HEK293 (cell line): ENCODE data around the gene PLEKHA6.

Experiments
- CTCF ChIA-PET: fragments of 350-600 bp; formaldehyde crosslinking; extraction: SDS; loops from one replicate; lab custom pipeline; 2021; ENCODE audit warnings: antibody characterized with exemption; lab: Yijun Ruan, JAX
- POLR2A ChIA-PET: fragments of 300-600 bp; formaldehyde crosslinking; extraction: SDS; loops from one replicate; lab custom pipeline; 2020; ENCODE audit warnings: antibody characterized with exemption, inconsistent platforms; lab: Yijun Ruan, JAX
- H3K27ac ChIP-seq: fragments of 200-500 bp; sonication (Bioruptor generic); 2 replicates; pipeline ENCODE4 v1.5.1; 2014; ENCODE audit warnings: low read depth, low read length, control low read depth, inconsistent platforms; ENCODE audit errors: extremely low read depth
- H3K36me3 ChIP-seq, 2 experiments: fragments of 200-500 bp in 1 of 2; sonication (Bioruptor generic) in 1 of 2; 1 replicate in 1 of 2; 2 replicates in 1 of 2; pipeline ENCODE4 v1.5.1; 2014 to 2017; ENCODE audit warnings: inconsistent platforms in 2 of 2, low read length in 2 of 2; ENCODE audit not compliant: control insufficient read depth in 2 of 2, insufficient read depth in 1 of 2
- H3K4me1 ChIP-seq: fragments of 200-500 bp; sonication (Bioruptor generic); 2 replicates; pipeline ENCODE4 v1.5.1; 2014; ENCODE audit warnings: mild to moderate bottlenecking, low read length, inconsistent platforms; ENCODE audit not compliant: control insufficient read depth, insufficient read depth
- H3K4me3 ChIP-seq: 2 replicates; pipeline ENCODE4 v1.5.1; 2011; ENCODE audit warnings: low read depth, mild to moderate bottlenecking, control low read depth, low read length, moderate library complexity
- H3K9me3 ChIP-seq: fragments of 200-500 bp; sonication (Bioruptor generic); 2 replicates; pipeline ENCODE4 v1.5.1; 2014; ENCODE audit warnings: low read depth, low read length, inconsistent platforms; ENCODE audit not compliant: control insufficient read depth, insufficient read depth
- ATF2 ChIP-seq: fragments of 450-650 bp; formaldehyde crosslinking; IDR thresholded peaks from 2 replicates; pipeline ENCODE4 v1.5.1; 2016; ENCODE audit warnings: missing biosample characterization, missing genetic modification characterization, low read depth
- INSM2 ChIP-seq: fragments of 450-650 bp; formaldehyde crosslinking; IDR thresholded peaks from 2 replicates; pipeline ENCODE4 v1.5.1; 2016; ENCODE audit warnings: missing biosample characterization, missing genetic modification characterization
- SCRT1 ChIP-seq: fragments of 450-650 bp; formaldehyde crosslinking; IDR thresholded peaks from 2 replicates; pipeline ENCODE4 v1.5.1; 2016; ENCODE audit warnings: missing biosample characterization, missing genetic modification characterization, borderline replicate concordance
- SP3 ChIP-seq: fragments of 450-650 bp; formaldehyde crosslinking; IDR thresholded peaks from 2 replicates; pipeline ENCODE4 v1.5.1; 2016; ENCODE audit warnings: missing biosample characterization, missing genetic modification characterization
- TRIM28 ChIP-seq: IDR thresholded peaks from 2 replicates; pipeline ENCODE4 v1.6.1; 2011; ENCODE audit warnings: low read length, control low read depth, borderline replicate concordance
- ZBTB44 ChIP-seq: fragments of 450-650 bp; IDR thresholded peaks from 2 replicates; pipeline ENCODE4 v1.5.1; 2018; ENCODE audit warnings: missing biosample characterization, mild to moderate bottlenecking, missing genetic modification characterization
- ZBTB6 ChIP-seq: fragments of 450-650 bp; formaldehyde crosslinking; IDR thresholded peaks from 2 replicates; pipeline ENCODE4 v1.5.1; 2017; ENCODE audit warnings: missing biosample characterization, missing genetic modification characterization
- ZNF112 ChIP-seq: fragments of 450-650 bp; formaldehyde crosslinking; IDR thresholded peaks from 2 replicates; pipeline ENCODE4 v1.5.0; 2017; ENCODE audit warnings: missing biosample characterization, missing genetic modification characterization
- ZNF140 ChIP-seq: fragments of 450-650 bp; formaldehyde crosslinking; IDR thresholded peaks from 2 replicates; pipeline ENCODE4 v1.5.1; 2016; ENCODE audit warnings: missing biosample characterization, missing genetic modification characterization
- ZNF184 ChIP-seq: fragments of 450-650 bp; IDR thresholded peaks from 2 replicates; pipeline ENCODE4 v1.5.1; 2018; ENCODE audit warnings: missing biosample characterization, mild to moderate bottlenecking, missing genetic modification characterization
- ZNF24 ChIP-seq: fragments of 450-650 bp; formaldehyde crosslinking; IDR thresholded peaks from 2 replicates; pipeline ENCODE4 v1.5.1; 2016; ENCODE audit warnings: missing biosample characterization, missing genetic modification characterization
- ZNF341 ChIP-seq: fragments of 450-650 bp; formaldehyde crosslinking; IDR thresholded peaks from 2 replicates; pipeline ENCODE4; 2016; ENCODE audit warnings: low read depth, missing biosample characterization, missing genetic modification characterization
- ZNF514 ChIP-seq: fragments of 450-650 bp; formaldehyde crosslinking; IDR thresholded peaks from 2 replicates; pipeline ENCODE4 v1.5.1; 2016; ENCODE audit warnings: missing biosample characterization, missing genetic modification characterization
- ZNF560 ChIP-seq: fragments of 450-650 bp; formaldehyde crosslinking; IDR thresholded peaks from 2 replicates; pipeline ENCODE4 v1.5.1; 2017; ENCODE audit warnings: missing biosample characterization, missing genetic modification characterization, borderline replicate concordance
- ZNF561 ChIP-seq: fragments of 450-650 bp; IDR thresholded peaks from 2 replicates; pipeline ENCODE4 v1.5.1; 2018; ENCODE audit warnings: missing biosample characterization, missing genetic modification characterization, borderline replicate concordance
- ZNF571 ChIP-seq: fragments of 450-650 bp; formaldehyde crosslinking; IDR thresholded peaks from 2 replicates; pipeline ENCODE4 v1.5.0; 2017; ENCODE audit warnings: missing biosample characterization, missing genetic modification characterization
- ZNF585B ChIP-seq: fragments of 450-650 bp; formaldehyde crosslinking; IDR thresholded peaks from 2 replicates; pipeline ENCODE4 v1.5.1; 2016; ENCODE audit warnings: missing biosample characterization, missing genetic modification characterization
- ZNF596 ChIP-seq: fragments of 450-650 bp; IDR thresholded peaks from 2 replicates; pipeline ENCODE4 v1.5.0; 2018; ENCODE audit warnings: missing biosample characterization, mild to moderate bottlenecking, missing genetic modification characterization, moderate library complexity
- ZNF600 ChIP-seq: fragments of 450-650 bp; formaldehyde crosslinking; IDR thresholded peaks from 2 replicates; pipeline ENCODE4 v1.5.1; 2016; ENCODE audit warnings: missing biosample characterization, missing genetic modification characterization
- ZNF677 ChIP-seq: fragments of 450-650 bp; IDR thresholded peaks from 2 replicates; pipeline ENCODE4 v1.5.0; 2018; ENCODE audit warnings: missing biosample characterization, mild to moderate bottlenecking, missing genetic modification characterization, moderate library complexity
- ZSCAN18 ChIP-seq: fragments of 450-650 bp; formaldehyde crosslinking; IDR thresholded peaks from 2 replicates; pipeline ENCODE4 v1.5.1; 2016; ENCODE audit warnings: missing biosample characterization, missing genetic modification characterization

The PLEKHA6 gene

GRCh38 chr1:204222764-204223055 is 137.0 kb downstream of the PLEKHA6 start:
- no peak overlapping the region for H3K27ac ChIP-seq
- H3K4me1 ChIP-seq, result no peaks in the 10 kb centered on the region
- no peak for TF ChIP-seq ATF2
- TF ChIP-seq ZNF514, result no peak
- no peak for TF ChIP-seq INSM2 (tag by site-specific recombination)
- TF ChIP-seq ZNF585B, result no peak
- TF ChIP-seq SCRT1 (tag by site-specific recombination), result no peak
- TF ChIP-seq ZNF184 (tag by site-specific recombination), result no peak
- TF ChIP-seq ZBTB6 (tag by site-specific recombination), result no peak
- no peak for TF ChIP-seq ZSCAN18 (tag by site-specific recombination)
- no peak for TF ChIP-seq SP3 (tag by site-specific recombination)
- no peak for TF ChIP-seq ZNF140
- TF ChIP-seq TRIM28, result no peak
- no peak for TF ChIP-seq ZNF561 (tag by site-specific recombination)
- no peak for TF ChIP-seq ZNF560
- TF ChIP-seq ZNF112 (tag by site-specific recombination), result no peak
- no peak for TF ChIP-seq ZNF24 (tag by site-specific recombination)
- no peak for TF ChIP-seq ZNF677 (tag by site-specific recombination)
- TF ChIP-seq ZBTB44 (tag by site-specific recombination), result no peak
- TF ChIP-seq ZNF600 (tag by site-specific recombination), result no peak
- TF ChIP-seq ZNF341, result no peak
- no peak overlapping the region for H3K4me3 ChIP-seq
- H3K9me3 ChIP-seq, result no peaks in the 10 kb centered on the region
- POLR2A ChIA-PET, result no interaction called here
- CTCF ChIA-PET, result interaction anchor here (0.7 to 2.2 kb wide), 2 partner anchors 16 to 140 kb away, joined by 4 to 9 read pairs; no protein-coding TSS in a partner anchor
- H3K36me3 ChIP-seq, result no peaks in the 10 kb centered on the region

- Histone ChIP-seq H3K4me3 (no peak overlapping the region), H3K36me3 (no peaks in the 10 kb centered on the region), H3K4me1 (no peaks in the 10 kb centered on the region), H3K27ac (no peak overlapping the region), H3K9me3 (no peaks in the 10 kb centered on the region)
- ChIA-PET POLR2A (no interaction called here), CTCF (interaction anchor here (0.7 to 2.2 kb wide), 2 partner anchors 15 to 141 kb away, joined by 4 to 9 read pairs; no protein-coding TSS in a partner anchor)
- peak; percentile 79 for TF ChIP-seq ZNF596 (tag by site-specific recombination)
- TF ChIP-seq ZNF571 (tag by site-specific recombination), result no peak
These were observed 137.5 kb downstream of the PLEKHA6 start for GRCh38 chr1:204222006-204222763.
